Ascending aorta (tissue), 2 donors: ENCODE data around the gene PDZRN3. TPM values are rescaled to one million over a fixed set of nuclear protein-coding genes. Genes with fewer than 3 reads are reported as not detected.

Experiments
- DNase-seq, 2 donors: peaks; one replicate each; pipeline ENCODE4 v3.0.0-alpha.2; 2019; ENCODE audit warnings: low spot score in 2 of 2
- H3K27ac ChIP-seq, 2 donors: fragments of 200-600 bp; sonication (generic); one replicate each; pipeline ENCODE4 v1.5.1; 2016 to 2017; ENCODE audit warnings: mild to moderate bottlenecking in 1 of 2
- H3K27me3 ChIP-seq: fragments of 200-600 bp; sonication (generic); one replicate; pipeline ENCODE4 v1.5.1; 2017
- H3K36me3 ChIP-seq, 2 donors: fragments of 200-600 bp; sonication (generic); one replicate each; pipeline ENCODE4 v1.5.1; 2016
- H3K4me1 ChIP-seq, 2 donors: fragments of 200-600 bp; sonication (generic); one replicate each; pipeline ENCODE4 v1.5.1; 2016 to 2017; ENCODE audit warnings: mild to moderate bottlenecking in 1 of 2
- H3K4me3 ChIP-seq, 2 donors: fragments of 200-600 bp; sonication (generic); one replicate each; pipeline ENCODE4 v1.5.1; 2016 to 2017; ENCODE audit warnings: mild to moderate bottlenecking in 1 of 2
- H3K9me3 ChIP-seq, 2 donors: fragments of 200-600 bp; sonication (generic); one replicate each; pipeline ENCODE4 v1.5.1; 2016
- CTCF ChIP-seq, 3 experiments: fragments of 200-600 bp in 2 of 3; fragments of 450-650 bp in 1 of 3; sonication (generic) in 2 of 3; IDR thresholded peaks; one replicate each; pipeline ENCODE4 v1.5.1; 2016 to 2019; ENCODE audit warnings: antibody characterized with exemption in 3 of 3, mild to moderate bottlenecking in 1 of 3, moderate library complexity in 1 of 3
- intact Hi-C: fragments of 100-400 bp; cut with DNase I; formaldehyde crosslinking; loops from one replicate; pipeline ENCODE4 v1.15.1; 2023
- total RNA-seq: library from RNA; depleted of rRNA; stranded (reverse); fragments of >200 nt; gene quantifications from one replicate; pipeline ENCODE4 v1.1.0, GENCODE V29; 2016

PDZRN3 gene
- total RNA-seq, 1 donor from 2014 or later: 71.9 TPM

DNA sequence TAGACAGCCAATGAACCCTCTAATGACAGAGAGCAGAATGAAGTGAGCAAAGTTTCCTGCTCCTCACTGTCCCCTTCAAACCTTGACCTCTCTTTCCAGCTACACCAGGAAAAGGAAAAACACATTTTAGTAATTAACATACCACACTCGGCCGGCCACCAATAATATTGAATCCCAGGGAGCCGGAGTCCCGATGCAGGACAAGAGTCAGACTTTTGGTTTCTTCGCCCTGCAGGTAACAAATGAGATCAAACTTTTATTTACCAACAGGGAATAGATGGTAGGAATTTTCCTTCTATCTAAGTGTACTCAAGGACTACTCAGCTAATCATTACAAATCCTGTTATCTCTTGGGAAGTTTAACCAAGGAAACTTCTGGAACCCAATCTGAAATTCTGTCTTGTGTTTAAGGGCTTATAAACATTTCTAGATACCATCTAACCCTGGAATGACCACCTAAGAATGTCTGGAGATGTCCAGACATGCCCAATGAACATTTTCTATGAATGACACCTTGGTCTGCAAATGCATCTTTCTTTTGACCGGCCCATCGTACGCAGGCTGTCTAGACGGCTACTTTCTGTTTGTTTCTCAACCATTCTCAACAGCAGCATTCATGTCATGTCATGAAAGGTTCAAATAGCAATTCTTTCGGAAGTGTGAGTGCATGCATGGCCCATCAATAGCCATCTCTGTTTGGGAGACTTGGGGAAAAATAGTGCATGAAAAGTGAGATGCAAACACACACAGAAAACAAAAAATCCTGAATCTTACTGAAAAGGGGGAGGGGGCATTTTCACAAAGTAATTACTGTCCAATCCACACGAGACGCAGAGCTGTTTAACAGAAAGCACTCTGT lies 16.1 kb downstream of the PDZRN3 start:
- no peaks in the 10 kb centered on the region for H3K36me3 ChIP-seq
- H3K9me3 ChIP-seq: no peaks in the 10 kb centered on the region
- intact Hi-C loops: no loop called here
- H3K4me1 ChIP-seq: peaks cover 0 to 49% of the 10 kb centered on the region in 2 donors
- H3K27ac ChIP-seq: peak overlapping the region in 1 of 2 donors; percentile 1
- H3K4me3 ChIP-seq: no peak overlapping the region
- no peak for TF ChIP-seq CTCF (IDR thresholded peaks at IDR 0.05)
- no peak for DNase-seq
- H3K27me3 ChIP-seq: no peaks in the 10 kb centered on the region

DNA sequence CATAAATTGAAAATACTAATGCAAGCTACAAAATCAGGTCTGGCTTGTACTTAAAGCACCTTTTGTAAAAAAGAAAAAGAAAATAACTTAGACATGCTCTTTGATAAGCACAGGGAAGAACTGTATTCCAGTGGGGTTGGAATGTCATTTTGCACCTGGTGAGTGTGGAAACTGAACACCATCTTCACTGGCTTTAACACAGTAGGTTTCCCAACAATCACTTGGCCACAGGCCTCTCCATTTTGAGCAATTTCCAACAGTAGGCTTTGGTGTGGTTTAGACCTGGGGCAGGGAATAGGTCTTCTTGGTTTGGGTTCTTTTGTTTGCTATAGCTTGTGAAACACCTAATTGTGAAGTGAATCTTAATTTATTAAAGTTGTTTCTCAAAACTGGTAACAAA lies 18.9 kb downstream of the PDZRN3 start:
- no peak for TF ChIP-seq CTCF (IDR thresholded peaks at IDR 0.05)

DNA sequence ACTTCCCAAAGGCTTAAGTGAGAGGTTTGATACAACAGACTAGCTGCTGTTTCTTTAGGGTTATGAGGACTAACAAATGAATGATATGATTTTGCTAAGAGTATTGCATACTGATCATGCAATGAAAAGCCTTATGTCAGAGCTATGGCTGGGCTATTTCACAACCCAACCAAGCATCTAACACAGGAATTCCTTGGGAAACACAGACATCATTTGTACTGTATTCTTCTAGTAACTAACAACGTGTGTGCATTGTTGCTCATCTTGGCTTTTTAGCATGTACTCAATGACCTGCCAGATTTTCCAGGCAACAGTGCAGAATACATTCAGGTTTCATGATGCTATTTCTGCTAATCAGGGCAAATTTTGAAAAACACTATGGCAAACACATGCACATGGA lies 19.3 kb downstream of the PDZRN3 start:
- Histone ChIP-seq H3K9me3 (no peaks in the 10 kb centered on the region), H3K36me3 (peaks cover 3 to 7% of the 10 kb centered on the region in 2 donors), H3K4me3 (no peak overlapping the region), H3K4me1 (peaks cover 4 to 58% of the 10 kb centered on the region in 2 donors), H3K27ac (peak overlapping the region in 1 of 2 donors; percentile 64), H3K27me3 (no peaks in the 10 kb centered on the region)
- DNase-seq: no peak
- intact Hi-C loops: no loop called here
- TF ChIP-seq CTCF (IDR thresholded peaks at IDR 0.05): no peak

More for the DNA sequence above, 18.9 kb downstream of the PDZRN3 start:
- Histone ChIP-seq H3K36me3 (peaks cover 3 to 7% of the 10 kb centered on the region in 2 donors), H3K4me3 (no peak overlapping the region), H3K4me1 (peaks cover 4 to 59% of the 10 kb centered on the region in 2 donors), H3K9me3 (no peaks in the 10 kb centered on the region), H3K27me3 (no peaks in the 10 kb centered on the region), H3K27ac (peak overlapping the region; percentile 9 to 58)
- intact Hi-C loops: no loop called here
- no peak for DNase-seq

- H3K4me1 ChIP-seq: peaks cover 4 to 63% of the 10 kb centered on the region in 2 donors
- peak overlapping the region; percentile 19 to 64 for H3K27ac ChIP-seq
- no peak for TF ChIP-seq CTCF (IDR thresholded peaks at IDR 0.05)
- H3K27me3 ChIP-seq: no peaks in the 10 kb centered on the region
- intact Hi-C loops: no loop called here
- DNase-seq: no peak
- H3K9me3 ChIP-seq: no peaks in the 10 kb centered on the region
- H3K4me3 ChIP-seq: no peak overlapping the region
- peaks cover 3 to 7% of the 10 kb centered on the region in 2 donors for H3K36me3 ChIP-seq
These were observed 20.3 kb downstream of the PDZRN3 start for GRCh38 chr3:73604451-73604850.

GRCh38 chr3:73603762-73604171 lies 21.0 kb downstream of the PDZRN3 start:
- intact Hi-C loops: no loop called here
- DNase-seq: no peak
- Histone ChIP-seq H3K27me3 (no peaks in the 10 kb centered on the region), H3K27ac (peak overlapping the region; percentile 19 to 48), H3K9me3 (no peaks in the 10 kb centered on the region), H3K4me3 (no peak overlapping the region), H3K4me1 (peaks cover 4 to 58% of the 10 kb centered on the region in 2 donors), H3K36me3 (peaks cover 3 to 7% of the 10 kb centered on the region in 2 donors)
- TF ChIP-seq CTCF (IDR thresholded peaks at IDR 0.05): no peak
